ENCODE data around the gene KRTAP27-1.

KRTAP27-1 gene

DNA sequence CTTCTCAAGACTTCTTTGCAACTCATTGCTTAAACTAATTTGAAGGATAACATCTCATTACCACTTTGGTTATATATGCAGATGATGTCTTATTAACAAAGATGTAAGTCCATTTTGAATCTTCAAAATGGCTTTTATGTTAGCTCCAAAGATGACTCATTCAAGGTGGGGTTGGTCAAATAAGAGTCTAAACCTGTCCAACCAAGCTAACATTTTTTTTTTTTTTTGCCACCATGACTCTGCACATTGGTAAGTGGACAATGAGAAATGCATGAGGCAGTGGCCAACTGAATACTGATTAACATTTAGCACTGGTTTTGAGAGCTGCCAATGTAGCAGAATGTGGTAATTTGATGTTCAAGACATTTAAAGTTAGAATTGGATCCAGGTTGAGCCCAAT, 278 bp upstream of the KRTAP27-1 start:
- DNase-seq, result no peak
- Histone ChIP-seq H3K56ac (ENCODE audit: low read length) (no peak overlapping the region), H3K23ac (ENCODE audit: low read length) (no peak overlapping the region), H2AK5ac (ENCODE audit: low read length) (no peak overlapping the region), H3K18ac (ENCODE audit: low read length) (no peak overlapping the region), H4K8ac (ENCODE audit: low read depth, low read length) (no peak overlapping the region), H3K4me2 (ENCODE audit: low read length) (no peak overlapping the region), H3K27ac (ENCODE audit: low read depth, low read length) (no peak overlapping the region), H3K36me3 (ENCODE audit: control insufficient read depth, insufficient read depth, low read length) (no peaks in the 10 kb centered on the region), H3K4me3 (ENCODE audit: low read length) (no peak overlapping the region), H3K4me1 (ENCODE audit: control insufficient read depth, low read depth, low read length) (no peaks in the 10 kb centered on the region), H4K5ac (ENCODE audit: low read length) (no peak overlapping the region), H2BK120ac (ENCODE audit: low read depth, low read length) (no peak overlapping the region), H3K27me3 (ENCODE audit: insufficient read depth, low read length, poor library complexity) (no peaks in the 10 kb centered on the region), H3K9ac (ENCODE audit: low read length) (no peak overlapping the region), H2BK15ac (replicated peaks; ENCODE audit: low read depth) (no peak overlapping the region), H3K4ac (ENCODE audit: low read depth, low read length) (no peak overlapping the region), H2BK5ac (ENCODE audit: low read length) (no peak overlapping the region), H3K79me1 (ENCODE audit: low read length) (no peaks in the 10 kb centered on the region), H3K79me2 (ENCODE audit: control insufficient read depth, insufficient read depth, low read length) (no peaks in the 10 kb centered on the region)

DNA sequence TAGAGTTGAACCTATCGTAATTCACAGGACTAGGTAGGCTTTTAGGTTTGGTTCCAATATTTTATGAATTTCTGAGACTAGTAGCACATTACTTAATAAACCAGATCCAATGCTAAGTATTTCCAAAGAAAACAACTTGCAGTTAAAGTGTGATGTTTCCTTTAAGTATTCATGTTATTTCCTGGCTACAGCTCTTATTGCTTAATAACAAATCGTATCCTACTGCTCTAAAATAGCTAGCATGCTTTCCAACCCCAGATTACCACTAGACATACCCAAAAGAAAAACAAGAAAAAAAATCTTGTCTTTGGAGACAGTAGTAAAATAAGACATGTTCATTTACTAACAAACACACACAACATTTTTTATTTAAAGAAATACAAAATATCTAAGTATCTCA, 898 bp downstream of the KRTAP27-1 start:
- no peak overlapping the region for H4K8ac ChIP-seq (ENCODE audit: low read depth, low read length)
- H3K79me1 ChIP-seq (ENCODE audit: low read length), result no peaks in the 10 kb centered on the region
- H3K27me3 ChIP-seq (ENCODE audit: insufficient read depth, low read length, poor library complexity), result no peaks in the 10 kb centered on the region
- no peak overlapping the region for H3K4me3 ChIP-seq (ENCODE audit: low read length)
- H3K79me2 ChIP-seq (ENCODE audit: control insufficient read depth, insufficient read depth, low read length), result no peaks in the 10 kb centered on the region
- no peak overlapping the region for H3K27ac ChIP-seq (ENCODE audit: low read depth, low read length)
- no peak overlapping the region for H2BK15ac ChIP-seq (replicated peaks; ENCODE audit: low read depth)
- H3K56ac ChIP-seq (ENCODE audit: low read length), result no peak overlapping the region
- H3K23ac ChIP-seq (ENCODE audit: low read length), result no peak overlapping the region
- H3K4me2 ChIP-seq (ENCODE audit: low read length), result no peak overlapping the region
- H3K9ac ChIP-seq (ENCODE audit: low read length), result no peak overlapping the region
- no CpG with 5 or more reads among the region's 2 CpGs for WGBS (ENCODE audit: extremely low coverage, insufficient coverage, low lambda C conversion rate)
- H3K4ac ChIP-seq (ENCODE audit: low read depth, low read length), result no peak overlapping the region
- H3K4me1 ChIP-seq (ENCODE audit: control insufficient read depth, low read depth, low read length), result no peaks in the 10 kb centered on the region
- no peak for DNase-seq
- H2BK5ac ChIP-seq (ENCODE audit: low read length), result no peak overlapping the region
- no peak overlapping the region for H3K18ac ChIP-seq (ENCODE audit: low read length)
- H3K36me3 ChIP-seq (ENCODE audit: control insufficient read depth, insufficient read depth, low read length), result no peaks in the 10 kb centered on the region
- no peak overlapping the region for H2AK5ac ChIP-seq (ENCODE audit: low read length)
- H2BK120ac ChIP-seq (ENCODE audit: low read depth, low read length), result no peak overlapping the region
- H4K5ac ChIP-seq (ENCODE audit: low read length), result no peak overlapping the region

DNA sequence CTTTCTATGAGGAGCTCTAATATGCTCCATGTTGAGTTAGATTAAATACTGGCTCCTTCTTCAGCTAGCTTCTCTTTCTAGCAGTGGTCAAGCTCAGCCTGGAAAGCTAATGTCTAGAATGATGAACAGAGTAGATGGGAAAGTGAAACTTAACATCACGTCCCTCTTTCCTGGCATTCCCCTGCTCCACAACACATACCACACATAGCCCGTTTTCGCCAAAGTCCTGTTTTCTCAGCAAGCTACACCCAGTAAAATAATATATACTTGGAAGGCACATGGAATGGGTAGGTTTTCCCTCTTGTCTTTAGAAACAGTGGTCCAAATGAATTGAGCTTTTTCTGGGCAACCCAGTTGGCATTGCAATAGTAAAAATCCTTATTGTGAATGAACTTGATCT, 3.8 kb downstream of the KRTAP27-1 start:
- Histone ChIP-seq H3K27ac (ENCODE audit: low read depth, low read length) (no peak overlapping the region), H3K27me3 (ENCODE audit: insufficient read depth, low read length, poor library complexity) (no peaks in the 10 kb centered on the region), H2BK5ac (ENCODE audit: low read length) (no peak overlapping the region), H4K5ac (ENCODE audit: low read length) (no peak overlapping the region), H3K23ac (ENCODE audit: low read length) (no peak overlapping the region), H3K56ac (ENCODE audit: low read length) (no peak overlapping the region), H3K36me3 (ENCODE audit: control insufficient read depth, insufficient read depth, low read length) (no peaks in the 10 kb centered on the region), H2BK120ac (ENCODE audit: low read depth, low read length) (no peak overlapping the region), H3K4me3 (ENCODE audit: low read length) (no peak overlapping the region), H3K4me1 (ENCODE audit: control insufficient read depth, low read depth, low read length) (no peaks in the 10 kb centered on the region), H2AK5ac (ENCODE audit: low read length) (no peak overlapping the region), H3K4ac (ENCODE audit: low read depth, low read length) (no peak overlapping the region), H2BK15ac (replicated peaks; ENCODE audit: low read depth) (no peak overlapping the region), H3K79me2 (ENCODE audit: control insufficient read depth, insufficient read depth, low read length) (no peaks in the 10 kb centered on the region), H3K9ac (ENCODE audit: low read length) (no peak overlapping the region), H3K4me2 (ENCODE audit: low read length) (no peak overlapping the region), H3K18ac (ENCODE audit: low read length) (no peak overlapping the region), H4K8ac (ENCODE audit: low read depth, low read length) (no peak overlapping the region), H3K79me1 (ENCODE audit: low read length) (no peaks in the 10 kb centered on the region)
- DNase-seq, result no peak
- no CpG with 5 or more reads among the region's 3 CpGs for WGBS (ENCODE audit: extremely low coverage, insufficient coverage, low lambda C conversion rate)

DNA sequence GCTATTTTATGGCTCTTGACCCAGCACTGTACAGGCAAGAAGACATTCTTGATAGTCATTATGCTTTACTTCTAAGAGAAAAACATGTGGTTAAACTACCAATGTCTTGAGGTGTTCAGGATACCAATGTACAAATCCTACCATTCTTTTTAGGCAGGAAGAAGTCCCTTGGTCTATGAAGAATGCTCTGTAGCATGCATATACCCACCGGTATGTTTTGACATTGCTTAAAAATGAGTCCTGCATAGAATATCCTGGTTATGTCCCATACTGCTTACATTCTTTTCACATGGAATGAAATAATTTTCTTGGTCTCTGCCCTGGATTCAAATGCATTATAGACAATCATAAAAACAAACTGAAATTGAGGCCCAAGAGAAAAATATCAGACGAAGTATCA, 4.8 kb downstream of the KRTAP27-1 start:
- H3K4me3 ChIP-seq (ENCODE audit: low read length), result no peak overlapping the region
- no CpG with 5 or more reads among the region's 2 CpGs for WGBS (ENCODE audit: extremely low coverage, insufficient coverage, low lambda C conversion rate)
- H3K4ac ChIP-seq (ENCODE audit: low read depth, low read length), result no peak overlapping the region
- DNase-seq, result no peak
- no peaks in the 10 kb centered on the region for H3K27me3 ChIP-seq (ENCODE audit: insufficient read depth, low read length, poor library complexity)
- H3K36me3 ChIP-seq (ENCODE audit: control insufficient read depth, insufficient read depth, low read length), result no peaks in the 10 kb centered on the region
- H2AK5ac ChIP-seq (ENCODE audit: low read length), result no peak overlapping the region
- H3K9ac ChIP-seq (ENCODE audit: low read length), result no peak overlapping the region
- no peak overlapping the region for H2BK5ac ChIP-seq (ENCODE audit: low read length)
- H2BK15ac ChIP-seq (replicated peaks; ENCODE audit: low read depth), result no peak overlapping the region
- no peak overlapping the region for H4K5ac ChIP-seq (ENCODE audit: low read length)
- H3K4me1 ChIP-seq (ENCODE audit: control insufficient read depth, low read depth, low read length), result no peaks in the 10 kb centered on the region
- no peaks in the 10 kb centered on the region for H3K79me1 ChIP-seq (ENCODE audit: low read length)
- H4K8ac ChIP-seq (ENCODE audit: low read depth, low read length), result no peak overlapping the region
- H3K27ac ChIP-seq (ENCODE audit: low read depth, low read length), result no peak overlapping the region
- H2BK120ac ChIP-seq (ENCODE audit: low read depth, low read length), result no peak overlapping the region
- H3K56ac ChIP-seq (ENCODE audit: low read length), result no peak overlapping the region
- no peak overlapping the region for H3K23ac ChIP-seq (ENCODE audit: low read length)
- H3K4me2 ChIP-seq (ENCODE audit: low read length), result no peak overlapping the region
- H3K79me2 ChIP-seq (ENCODE audit: control insufficient read depth, insufficient read depth, low read length), result no peaks in the 10 kb centered on the region
- H3K18ac ChIP-seq (ENCODE audit: low read length), result no peak overlapping the region

DNA sequence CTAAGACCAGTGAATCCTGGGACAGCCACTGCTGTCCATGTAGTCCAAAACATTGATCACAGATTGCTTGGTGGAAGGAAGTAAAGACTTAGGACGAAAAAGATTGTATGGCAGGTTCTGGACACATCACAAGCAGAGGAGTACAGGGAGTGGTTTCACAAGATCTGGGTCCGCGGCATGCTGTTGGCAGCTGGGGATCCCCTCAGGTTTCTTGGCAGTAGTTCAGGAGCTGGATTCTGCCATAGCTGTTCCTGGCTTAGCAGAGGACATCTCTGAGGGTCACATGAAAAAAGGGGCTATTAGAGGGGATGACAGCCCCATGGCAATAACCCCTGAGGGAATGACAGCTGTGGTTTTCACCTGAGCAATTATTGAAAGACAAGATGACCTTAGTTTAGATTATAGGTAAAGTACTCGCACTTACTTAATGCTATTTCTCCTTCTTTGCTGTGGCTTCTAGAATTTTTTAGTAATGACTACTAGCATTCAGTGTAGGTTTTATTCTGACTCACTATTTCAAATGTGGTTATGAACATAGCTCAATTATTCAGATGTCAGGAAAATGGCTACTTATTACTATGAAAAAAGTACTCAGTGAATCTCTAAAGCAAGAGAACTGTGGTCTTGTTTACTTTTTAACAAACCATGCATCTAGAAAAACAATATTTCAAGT, 8.2 kb downstream of the KRTAP27-1 start:
- no peak for DNase-seq
- Histone ChIP-seq H3K4me2 (ENCODE audit: low read length) (no peak overlapping the region), H3K56ac (ENCODE audit: low read length) (no peak overlapping the region), H3K27ac (ENCODE audit: low read depth, low read length) (no peak overlapping the region), H3K4ac (ENCODE audit: low read depth, low read length) (no peak overlapping the region), H2BK120ac (ENCODE audit: low read depth, low read length) (no peak overlapping the region), H2AK5ac (ENCODE audit: low read length) (no peak overlapping the region), H3K79me1 (ENCODE audit: low read length) (no peaks in the 10 kb centered on the region), H3K9ac (ENCODE audit: low read length) (no peak overlapping the region), H3K4me1 (ENCODE audit: control insufficient read depth, low read depth, low read length) (no peaks in the 10 kb centered on the region), H2BK15ac (replicated peaks; ENCODE audit: low read depth) (no peak overlapping the region), H3K4me3 (ENCODE audit: low read length) (no peak overlapping the region), H3K18ac (ENCODE audit: low read length) (no peak overlapping the region), H3K23ac (ENCODE audit: low read length) (no peak overlapping the region), H3K79me2 (ENCODE audit: control insufficient read depth, insufficient read depth, low read length) (no peaks in the 10 kb centered on the region), H2BK5ac (ENCODE audit: low read length) (no peak overlapping the region), H4K8ac (ENCODE audit: low read depth, low read length) (no peak overlapping the region), H3K27me3 (ENCODE audit: insufficient read depth, low read length, poor library complexity) (no peaks in the 10 kb centered on the region), H4K5ac (ENCODE audit: low read length) (no peak overlapping the region), H3K36me3 (ENCODE audit: control insufficient read depth, insufficient read depth, low read length) (no peaks in the 10 kb centered on the region)
- WGBS (ENCODE audit: extremely low coverage, insufficient coverage, low lambda C conversion rate), result no CpG with 5 or more reads among the region's 4 CpGs

DNA sequence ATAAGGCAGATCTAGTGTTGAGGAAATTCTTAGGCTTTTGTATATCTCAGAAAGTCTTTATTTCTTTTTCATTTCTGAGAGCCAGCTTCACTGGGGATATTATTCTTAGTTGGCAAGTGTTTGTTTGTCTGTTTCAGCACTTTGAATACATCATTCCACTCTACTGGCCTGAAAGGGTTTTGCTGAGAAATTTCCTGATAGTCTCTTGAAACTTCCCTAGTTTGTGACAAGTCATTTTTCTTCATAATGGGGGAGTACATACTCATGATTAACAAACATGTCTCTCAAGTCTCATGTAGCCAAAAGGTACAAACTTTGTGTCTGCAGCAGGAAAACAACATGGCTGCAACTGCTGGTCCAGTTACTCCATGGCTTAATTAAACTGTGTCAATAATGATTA, 11.1 kb downstream of the KRTAP27-1 start:
- Histone ChIP-seq H3K36me3 (ENCODE audit: control insufficient read depth, insufficient read depth, low read length) (no peaks in the 10 kb centered on the region), H3K79me1 (ENCODE audit: low read length) (no peaks in the 10 kb centered on the region), H3K4me2 (ENCODE audit: low read length) (no peak overlapping the region), H4K8ac (ENCODE audit: low read depth, low read length) (no peak overlapping the region), H3K9ac (ENCODE audit: low read length) (no peak overlapping the region), H2AK5ac (ENCODE audit: low read length) (no peak overlapping the region), H3K4me1 (ENCODE audit: control insufficient read depth, low read depth, low read length) (no peaks in the 10 kb centered on the region), H2BK120ac (ENCODE audit: low read depth, low read length) (no peak overlapping the region), H3K18ac (ENCODE audit: low read length) (no peak overlapping the region), H3K4me3 (ENCODE audit: low read length) (no peak overlapping the region), H3K27ac (ENCODE audit: low read depth, low read length) (no peak overlapping the region), H3K23ac (ENCODE audit: low read length) (no peak overlapping the region), H3K79me2 (ENCODE audit: control insufficient read depth, insufficient read depth, low read length) (no peaks in the 10 kb centered on the region), H3K56ac (ENCODE audit: low read length) (no peak overlapping the region), H2BK5ac (ENCODE audit: low read length) (no peak overlapping the region), H4K5ac (ENCODE audit: low read length) (no peak overlapping the region), H2BK15ac (replicated peaks; ENCODE audit: low read depth) (no peak overlapping the region), H3K4ac (ENCODE audit: low read depth, low read length) (no peak overlapping the region), H3K27me3 (ENCODE audit: insufficient read depth, low read length, poor library complexity) (no peaks in the 10 kb centered on the region)
- no peak for DNase-seq

Measured in mesendoderm (in vitro differentiated cells).